K562 (cell line): Measurements from ENCODE around the gene COMTD1.

Experiments
- BRCA1 ChIP-seq, 2 experiments: fragments of 450-650 bp in 1 of 2; sonication (generic) in 1 of 2; formaldehyde crosslinking in 1 of 2; IDR thresholded peaks; 2 replicates each; pipeline versions ENCODE4 v1.5.0 to v1.6.1; 2017 to 2020; ENCODE audit warnings: mild to moderate bottlenecking in 1 of 2, missing genetic modification reagents in 1 of 2
- NFIC ChIP-seq: fragments of 450-650 bp; IDR thresholded peaks from 2 replicates; pipeline ENCODE4 v1.6.1; 2017; ENCODE audit warnings: mild to moderate bottlenecking, inconsistent platforms
- NFYB ChIP-seq: IDR thresholded peaks from 2 replicates; pipeline ENCODE4 v1.6.1; 2011; ENCODE audit warnings: mild to moderate bottlenecking, moderate library complexity; ENCODE audit not compliant: insufficient read length; ENCODE audit errors: extremely low read depth
- SIN3A ChIP-seq, 2 experiments: fragments of 150-350 bp in 1 of 2; IDR thresholded peaks; 2 replicates each; pipeline ENCODE4 v1.6.1; 2011 to 2016; ENCODE audit warnings: borderline replicate concordance in 2 of 2, low read depth in 2 of 2, low read length in 2 of 2, mild to moderate bottlenecking in 2 of 2, moderate library complexity in 2 of 2; ENCODE audit not compliant: control insufficient read depth in 1 of 2

DNA sequence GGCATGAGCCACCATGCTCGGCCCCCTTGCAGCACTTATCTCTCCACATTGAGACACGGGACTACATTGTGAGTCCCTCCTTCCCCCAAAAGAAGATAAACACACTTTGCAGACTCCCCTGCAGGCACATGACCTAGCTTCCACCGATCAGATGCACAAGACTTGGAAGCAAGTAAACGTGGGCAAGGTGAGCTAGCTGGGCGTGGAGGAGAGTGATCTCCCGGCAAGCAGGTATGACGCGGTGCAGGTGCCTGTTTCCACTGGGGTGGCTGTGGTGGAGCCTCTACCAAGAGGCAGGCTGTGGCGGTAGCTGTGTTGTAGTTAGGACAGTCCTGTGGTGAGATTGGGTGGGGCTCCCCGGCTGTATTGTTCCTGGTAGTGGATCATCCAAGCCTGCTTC lies 7.7 kb upstream of the COMTD1 start:
- TF ChIP-seq NFIC (no peak), SIN3A (IDR thresholded peaks at IDR 0.05; ENCODE audit: borderline replicate concordance in 2 of 2, control insufficient read depth in 1 of 2, low read depth in 2 of 2, low read length in 2 of 2) (no peak), BRCA1 (IDR thresholded peaks at IDR 0.05) (no peak), BRCA1 (CRISPR knock-in tag; IDR thresholded peaks at IDR 0.05) (no peak), NFYB (no peak)
